GM21381 (cell line): ENCODE results near the gene LCE5A.
"Not testable (repeated sequence)": the region's sequence is repeated elsewhere in the genome, so short reads cannot be mapped to it uniquely, and the experiment has no call there.

ENCODE experiments used
- ATAC-seq: cut with Tn5 transposase; IDR thresholded peaks from one replicate; pipeline ENCODE4 v1.9.1; 2021; ENCODE audit warnings: mild to moderate bottlenecking, moderate library complexity; ENCODE audit not compliant: unreplicated experiment

The LCE5A gene

GRCh38 chr1:152510503-152510902, at the start of gene LCE5A:
TSS of gene LCE5A (plus strand) at chr1:152510803. CDS start at chr1:152511535, 732 bp downstream.
- no peak for ATAC-seq

DNA sequence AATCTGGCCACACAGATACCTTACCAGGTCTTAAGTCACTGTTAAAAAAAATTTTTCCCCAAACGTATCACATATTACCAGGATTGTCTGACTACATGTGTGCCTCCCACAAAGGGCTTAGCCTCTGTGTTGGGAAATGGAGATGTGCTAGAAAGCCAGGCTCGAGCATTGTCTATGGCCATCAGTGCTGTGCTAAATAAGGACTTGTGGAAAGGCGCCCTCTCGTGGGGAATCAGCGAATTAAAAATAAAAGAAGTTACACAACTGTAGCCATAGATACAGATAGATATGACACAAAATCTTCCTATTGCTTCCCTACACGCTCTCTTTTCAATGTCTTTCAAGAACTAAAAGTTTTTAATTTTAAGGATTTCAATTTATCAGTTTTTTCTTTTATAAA, 49.1 kb upstream of the LCE5A start:
- ATAC-seq = no peak

DNA sequence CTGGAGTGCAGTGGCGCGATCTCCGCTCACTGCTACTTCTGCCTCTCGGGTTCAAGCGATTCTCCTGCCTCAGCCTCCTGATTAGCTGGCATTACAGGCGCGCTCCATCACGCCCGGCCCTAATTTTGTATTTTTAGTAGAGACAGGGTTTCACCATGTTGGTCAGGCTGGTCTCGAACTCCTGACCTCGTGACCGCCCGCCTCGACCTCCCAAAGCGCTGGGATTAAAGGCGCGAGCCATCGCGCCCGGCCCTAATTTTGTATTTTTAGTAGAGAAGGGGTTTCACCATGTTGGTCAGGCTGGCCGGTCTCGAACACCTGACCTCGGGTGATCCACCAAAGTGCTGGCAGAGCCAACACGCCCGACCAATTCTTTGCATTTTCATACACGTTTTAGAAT, 48.0 kb upstream of the LCE5A start:
- ATAC-seq = no peak

GRCh38 chr1:152466217-152466616, 44.4 kb upstream of the LCE5A start:
- ATAC-seq = no peak

DNA sequence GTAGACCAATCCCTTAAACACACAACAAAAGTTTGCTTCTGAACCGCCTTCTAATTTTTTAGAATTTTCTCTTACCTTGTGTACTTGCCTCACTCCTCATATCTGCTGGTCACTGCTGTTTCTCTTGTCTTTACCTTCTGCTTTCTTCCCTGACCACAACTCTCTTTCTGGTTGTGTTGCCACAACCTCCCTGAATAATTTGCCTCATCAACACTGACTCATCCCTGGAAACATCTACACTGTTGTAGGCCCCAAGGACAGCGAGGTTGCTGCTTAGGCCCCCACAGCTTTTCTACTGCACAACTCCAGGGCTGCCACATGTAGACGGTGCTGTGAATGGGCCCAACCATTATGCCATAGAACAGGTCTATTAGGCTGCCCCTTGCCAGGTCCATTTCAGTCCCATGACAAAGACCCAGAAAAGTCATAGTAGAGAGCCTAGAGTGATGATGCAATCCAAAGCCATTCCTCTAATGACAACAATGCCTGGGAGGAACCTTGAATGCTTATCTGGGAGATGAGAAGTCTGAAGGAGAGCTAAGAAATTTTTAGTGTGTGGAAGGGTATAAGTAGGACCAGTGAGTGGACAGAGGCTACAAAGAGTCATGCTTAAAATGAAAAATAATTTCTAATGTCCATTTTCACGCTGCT, 36.6 kb upstream of the LCE5A start:
- ATAC-seq = no peak

DNA sequence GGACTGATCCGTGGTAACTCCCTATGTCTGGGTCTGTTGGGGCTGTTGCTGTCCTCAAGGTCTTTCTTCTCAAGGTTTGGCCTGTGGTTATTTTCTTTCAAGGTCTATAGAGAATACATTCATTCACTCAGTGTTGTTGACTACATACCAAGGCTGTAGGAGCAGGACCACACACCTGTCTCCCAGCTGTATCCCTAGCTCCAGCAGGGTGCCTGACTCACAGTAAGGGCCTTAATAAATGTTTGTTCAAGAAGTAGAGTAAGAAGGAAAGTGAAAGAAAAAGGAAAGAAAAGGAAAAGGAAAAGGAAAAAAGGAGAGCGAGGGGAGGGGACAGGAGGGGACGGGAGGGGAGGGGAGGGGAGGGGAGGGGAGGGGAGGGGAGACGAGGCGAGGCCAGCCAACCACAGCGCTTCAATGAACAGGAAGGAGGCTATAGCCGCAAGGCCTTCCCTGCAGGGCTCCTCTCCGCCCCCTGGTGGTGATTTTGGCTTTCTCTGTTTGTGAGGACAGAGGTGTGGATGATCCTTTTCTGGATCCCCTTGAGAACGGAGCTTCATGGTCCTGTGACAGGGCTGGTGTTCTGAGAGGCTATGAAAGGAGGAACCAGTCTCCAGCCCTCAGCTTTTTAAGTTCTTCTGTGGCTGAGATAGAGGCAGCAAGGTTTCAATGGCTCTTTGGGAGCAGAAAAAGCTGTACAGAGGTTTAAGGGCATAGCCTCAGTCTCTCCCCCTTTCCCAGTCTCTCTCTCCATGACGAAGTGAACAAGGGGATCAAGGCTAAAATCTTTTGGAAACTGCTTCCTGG, 30.6 kb upstream of the LCE5A start:
- ATAC-seq = no peak

- ATAC-seq = no peak
These were observed 28.5 kb upstream of the LCE5A start for GRCh38 chr1:152481869-152482664.

GRCh38 chr1:152486400-152487006, 24.1 kb upstream of the LCE5A start:
- no peak for ATAC-seq

- no peak for ATAC-seq
These were observed 22.7 kb upstream of the LCE5A start for GRCh38 chr1:152487871-152488270.

- ATAC-seq = not testable (repeated sequence)
These were observed 19.1 kb upstream of the LCE5A start for GRCh38 chr1:152491537-152491936.

- ATAC-seq = no peak
These were observed 15.4 kb upstream of the LCE5A start for GRCh38 chr1:152495066-152495675.

DNA sequence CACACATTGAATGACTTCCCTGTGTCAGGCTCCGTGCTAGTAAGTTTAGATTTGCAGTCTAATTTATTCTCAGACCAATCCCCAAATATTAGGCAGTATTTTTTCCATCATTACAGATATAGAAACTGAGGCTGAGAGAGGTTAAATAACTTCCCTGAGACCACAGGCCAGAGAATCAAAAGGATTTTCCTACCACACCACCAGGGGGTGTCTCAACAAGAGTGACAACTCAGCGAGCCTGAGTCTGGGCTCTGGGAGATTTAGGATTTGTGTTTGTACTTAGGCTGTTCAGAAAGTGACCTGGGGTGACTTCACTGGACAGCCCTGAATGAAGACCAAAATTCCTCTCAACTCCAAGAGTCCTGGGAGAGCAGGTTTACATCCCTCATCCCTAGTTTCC, 13.3 kb upstream of the LCE5A start:
- no peak for ATAC-seq

DNA sequence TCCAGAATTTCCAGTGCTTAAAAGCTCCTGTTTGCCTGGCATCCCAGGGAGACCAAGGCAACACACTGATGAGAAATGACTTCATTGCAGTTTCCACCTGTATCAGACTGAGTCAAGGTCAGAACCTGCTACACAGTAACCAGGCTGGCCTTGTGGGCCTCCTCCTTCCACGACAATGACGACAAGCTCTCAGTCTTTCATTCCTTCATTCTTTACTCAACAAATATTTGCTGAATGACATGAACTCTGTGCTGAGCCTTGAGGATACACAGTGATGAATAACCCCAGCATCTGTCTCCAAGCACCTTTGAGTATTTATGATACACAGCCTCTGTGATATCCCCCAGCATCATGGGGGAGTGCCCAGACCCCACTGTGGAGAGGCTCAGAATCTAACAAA, 8.9 kb upstream of the LCE5A start:
- no peak for ATAC-seq

GRCh38 chr1:152502496-152503180, 8.0 kb upstream of the LCE5A start:
- ATAC-seq = no peak

DNA sequence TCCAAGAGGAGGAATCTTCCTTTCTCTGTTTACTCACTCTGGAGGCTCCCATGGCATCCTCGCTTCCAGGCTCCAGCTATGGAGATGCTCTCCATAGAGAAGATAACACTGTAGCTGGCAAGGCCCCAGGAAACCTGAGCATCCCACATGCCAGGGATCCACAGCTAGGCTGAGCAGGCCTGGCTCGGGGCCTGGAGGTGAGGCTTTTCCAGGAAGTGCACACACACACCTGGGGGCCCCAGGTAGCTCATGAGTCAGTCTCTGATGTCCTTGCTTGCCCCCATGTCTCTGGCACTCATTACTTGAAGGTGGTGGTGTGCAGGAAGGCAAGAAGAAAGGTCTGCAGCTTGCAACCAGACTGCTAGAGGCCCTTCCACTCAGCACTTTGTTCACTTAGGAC, 5.5 kb upstream of the LCE5A start:
- ATAC-seq = no peak

DNA sequence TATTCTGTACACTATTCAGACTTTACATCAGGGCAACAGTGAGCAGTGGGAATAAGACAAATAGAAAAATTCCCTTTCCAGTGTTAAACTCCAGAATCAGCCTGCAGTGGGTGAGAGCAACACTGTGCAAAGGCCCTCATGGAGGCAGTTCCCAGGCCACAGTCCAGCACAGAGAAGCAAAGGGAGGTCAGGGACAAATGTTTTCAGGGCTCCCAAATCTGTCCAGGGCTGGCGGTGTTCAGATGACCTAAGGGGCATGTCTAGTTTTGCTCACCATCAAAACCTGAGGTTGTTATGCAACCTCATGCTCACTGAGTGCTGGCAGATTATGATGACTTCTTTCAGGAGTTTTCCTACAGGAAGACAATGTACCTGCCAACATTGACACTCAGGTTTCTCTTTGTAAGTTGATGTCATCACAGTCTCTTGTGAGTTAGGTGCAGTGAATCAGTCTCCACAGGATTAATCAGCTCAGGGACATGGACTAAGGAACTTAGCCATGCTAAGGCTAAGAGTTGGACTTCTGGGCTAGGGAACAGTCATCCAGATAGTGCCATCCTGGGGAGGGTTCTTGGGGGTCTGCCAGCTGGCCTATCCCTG, 3.6 kb upstream of the LCE5A start:
- no peak for ATAC-seq

DNA sequence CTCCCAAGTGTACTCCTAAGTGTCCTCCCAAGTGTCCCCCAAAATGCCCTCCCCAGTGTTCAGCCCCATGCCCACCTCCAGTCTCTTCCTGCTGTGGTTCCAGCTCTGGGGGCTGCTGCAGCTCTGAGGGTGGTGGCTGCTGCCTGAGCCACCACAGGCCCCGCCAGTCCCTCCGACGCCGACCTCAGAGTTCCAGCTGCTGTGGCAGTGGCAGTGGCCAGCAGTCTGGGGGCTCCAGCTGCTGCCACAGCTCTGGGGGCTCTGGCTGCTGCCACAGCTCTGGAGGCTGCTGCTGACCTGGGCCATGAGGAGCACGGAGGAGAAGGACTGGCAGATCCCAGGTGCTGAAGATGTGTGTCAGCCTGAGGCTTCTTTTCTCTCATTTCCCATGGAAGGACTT, 993 bp downstream of the LCE5A start:
- ATAC-seq = no peak

DNA sequence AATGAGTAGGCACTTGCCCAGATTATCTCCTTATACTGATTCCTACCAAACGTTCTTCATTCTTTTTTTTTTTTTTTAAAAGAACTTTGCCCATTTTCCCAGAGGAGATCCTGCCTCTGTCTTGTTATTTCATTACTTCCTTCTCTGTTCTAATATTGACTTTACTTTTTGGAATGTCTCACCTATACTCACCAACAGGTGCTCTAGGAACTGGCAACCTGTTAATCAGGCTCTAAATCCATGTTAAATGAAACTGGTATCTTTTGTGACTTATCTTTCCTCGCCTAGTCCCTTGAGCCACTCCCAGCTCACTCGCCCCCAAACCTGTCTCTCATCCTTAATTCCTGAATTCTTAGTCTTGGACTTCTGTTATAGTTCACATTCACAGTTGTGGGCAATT, 2.5 kb downstream of the LCE5A start:
- no peak for ATAC-seq

- no peak for ATAC-seq
These were observed 4.3 kb downstream of the LCE5A start for GRCh38 chr1:152514715-152515433.
